Measurements from ENCODE around the gene NKD1.

The NKD1 gene

GRCh38 chr16:50550866-50551641 is 2.9 kb downstream of the NKD1 start:
- TF ChIP-seq HDGF (IDR thresholded peaks at IDR 0.05; ENCODE audit: borderline replicate concordance) (no peak), SUZ12 (IDR thresholded peaks at IDR 0.05) (no peak), FOXM1 (IDR thresholded peaks at IDR 0.05; ENCODE audit: borderline replicate concordance) (no peak), NFRKB (IDR thresholded peaks at IDR 0.05) (no peak), ZNF384 (IDR thresholded peaks at IDR 0.05) (no peak), ELF4 (IDR thresholded peaks at IDR 0.05) (no peak), L3MBTL2 (conservative IDR thresholded peaks at IDR 0.05) (no peak), TARDBP (IDR thresholded peaks at IDR 0.05) (no peak), LEF1 (IDR thresholded peaks at IDR 0.05; ENCODE audit: borderline replicate concordance) (no peak), SP1 (IDR thresholded peaks at IDR 0.05) (no peak), CTBP1 (IDR thresholded peaks at IDR 0.05; ENCODE audit: borderline replicate concordance) (no peak), ARNT (IDR thresholded peaks at IDR 0.05) (no peak), FOXK2 (IDR thresholded peaks at IDR 0.05) (no peak), BHLHE40 (IDR thresholded peaks at IDR 0.05; ENCODE audit: borderline replicate concordance) (no peak), FOXA1 (IDR thresholded peaks at IDR 0.05) (no peak)
- TF ChIP-seq, protein P1, sequence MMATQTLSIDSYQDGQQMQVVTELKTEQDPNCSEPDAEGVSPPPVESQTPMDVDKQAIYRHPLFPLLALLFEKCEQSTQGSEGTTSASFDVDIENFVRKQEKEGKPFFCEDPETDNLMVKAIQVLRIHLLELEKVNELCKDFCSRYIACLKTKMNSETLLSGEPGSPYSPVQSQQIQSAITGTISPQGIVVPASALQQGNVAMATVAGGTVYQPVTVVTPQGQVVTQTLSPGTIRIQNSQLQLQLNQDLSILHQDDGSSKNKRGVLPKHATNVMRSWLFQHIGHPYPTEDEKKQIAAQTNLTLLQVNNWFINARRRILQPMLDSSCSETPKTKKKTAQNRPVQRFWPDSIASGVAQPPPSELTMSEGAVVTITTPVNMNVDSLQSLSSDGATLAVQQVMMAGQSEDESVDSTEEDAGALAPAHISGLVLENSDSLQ (IDR thresholded peaks at IDR 0.05) = no peak
- no peak for DNase-seq (ENCODE audit: extremely low spot score)
- POLR2A ChIA-PET = no interaction called here
- CTCF ChIA-PET = no interaction called here

GRCh38 chr16:50552476-50553101 is 4.4 kb downstream of the NKD1 start:
- POLR2A ChIA-PET = no interaction called here
- CTCF ChIA-PET = no interaction called here
- TF ChIP-seq TARDBP (IDR thresholded peaks at IDR 0.05) (no peak), ARNT (IDR thresholded peaks at IDR 0.05) (no peak), SUZ12 (IDR thresholded peaks at IDR 0.05) (no peak), L3MBTL2 (conservative IDR thresholded peaks at IDR 0.05) (no peak), ELF4 (IDR thresholded peaks at IDR 0.05) (no peak), CTBP1 (IDR thresholded peaks at IDR 0.05; ENCODE audit: borderline replicate concordance) (no peak), LEF1 (IDR thresholded peaks at IDR 0.05; ENCODE audit: borderline replicate concordance) (no peak), HDGF (IDR thresholded peaks at IDR 0.05; ENCODE audit: borderline replicate concordance) (no peak), ZNF384 (IDR thresholded peaks at IDR 0.05) (no peak), SP1 (IDR thresholded peaks at IDR 0.05) (no peak)
- DNase-seq (ENCODE audit: extremely low spot score) = no peak

GRCh38 chr16:50553182-50553710 is 5.0 kb downstream of the NKD1 start:
- CTCF ChIA-PET = no interaction called here
- TF ChIP-seq TARDBP (IDR thresholded peaks at IDR 0.05) (no peak), HDGF (IDR thresholded peaks at IDR 0.05; ENCODE audit: borderline replicate concordance) (no peak), FOXK2 (IDR thresholded peaks at IDR 0.05) (no peak), BHLHE40 (IDR thresholded peaks at IDR 0.05; ENCODE audit: borderline replicate concordance) (no peak), FOXA1 (IDR thresholded peaks at IDR 0.05) (no peak), ARNT (IDR thresholded peaks at IDR 0.05) (no peak)
- TF ChIP-seq, protein P1 (IDR thresholded peaks at IDR 0.05) = no peak
- POLR2A ChIA-PET = no interaction called here
- no peak for DNase-seq (ENCODE audit: extremely low spot score)

DNA sequence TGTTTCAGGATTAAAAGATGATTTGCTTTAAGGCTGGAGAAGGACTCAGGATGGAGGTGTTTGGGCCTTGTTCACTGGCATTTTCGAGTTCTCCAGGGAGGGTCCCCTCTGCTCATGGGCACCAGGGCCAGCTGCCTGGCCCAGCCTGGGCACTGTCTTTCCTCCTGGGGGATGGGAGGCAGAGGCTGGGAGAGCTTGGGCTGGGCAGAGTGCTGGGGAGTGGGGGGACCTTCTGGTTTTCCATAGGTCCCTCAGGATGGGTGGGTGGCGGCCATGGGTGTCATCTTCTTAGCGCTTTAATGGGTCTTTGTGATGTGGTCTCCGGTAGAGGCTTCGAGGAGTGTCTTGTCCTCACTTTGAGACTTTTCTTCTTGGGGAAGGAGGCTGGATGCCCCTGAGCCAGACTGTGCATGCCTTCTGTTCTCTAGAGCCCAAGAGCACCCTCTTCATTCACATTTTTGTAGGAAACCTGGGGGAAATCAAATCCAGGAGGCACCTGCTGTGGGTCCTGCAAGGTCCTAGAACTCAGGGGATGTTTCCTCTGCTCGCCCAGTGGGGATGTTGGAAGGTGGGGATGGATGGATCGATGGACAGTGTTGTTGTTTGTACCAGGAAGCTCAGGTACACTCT is 5.7 kb downstream of the NKD1 start:
- ChIA-PET POLR2A (no interaction called here), CTCF (interaction anchor here (1.0 kb wide), 1 partner anchor 112 kb away, joined by 3 read pairs; no protein-coding TSS in a partner anchor)
- no peak for DNase-seq (ENCODE audit: extremely low spot score)
- TF ChIP-seq BHLHE40 (IDR thresholded peaks at IDR 0.05; ENCODE audit: borderline replicate concordance) (no peak), HDGF (IDR thresholded peaks at IDR 0.05; ENCODE audit: borderline replicate concordance) (no peak), ZNF384 (IDR thresholded peaks at IDR 0.05) (no peak)
- TF ChIP-seq, protein P1 (IDR thresholded peaks at IDR 0.05) = no peak

DNA sequence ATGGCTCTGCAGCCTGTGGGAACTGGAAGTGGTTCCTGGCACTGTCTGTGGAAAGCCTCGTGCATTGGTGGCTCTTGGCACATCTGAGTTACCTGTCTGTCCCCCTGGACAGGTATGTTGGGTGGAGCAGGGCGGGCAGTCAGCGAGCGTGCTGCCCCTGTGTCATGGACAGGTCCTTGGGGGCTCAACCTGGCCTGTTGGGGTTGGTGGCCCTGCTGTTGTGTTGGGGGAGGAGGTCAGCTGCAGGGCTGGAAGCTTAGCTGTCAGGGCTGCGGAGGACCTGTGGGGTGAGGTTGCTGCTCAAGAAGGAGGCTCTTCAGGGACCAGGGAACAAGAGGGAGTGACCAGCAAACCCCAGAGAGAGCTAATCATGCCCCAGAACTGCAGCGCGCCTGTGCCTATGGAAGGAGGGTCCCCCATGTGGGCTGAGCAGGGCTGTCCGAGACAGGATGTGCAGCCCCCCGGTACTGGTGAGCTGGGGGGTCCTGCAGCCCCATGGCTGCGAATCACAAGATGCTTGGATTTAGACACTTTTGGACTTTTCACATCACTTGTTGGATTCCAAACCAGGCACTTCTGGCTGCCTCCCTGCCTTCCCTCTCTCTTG is 7.2 kb downstream of the NKD1 start:
- TF ChIP-seq FOXM1 (IDR thresholded peaks at IDR 0.05; ENCODE audit: borderline replicate concordance) = no peak
- TF ChIP-seq NFRKB (IDR thresholded peaks at IDR 0.05) = no peak
- TF ChIP-seq TARDBP (IDR thresholded peaks at IDR 0.05) = no peak
- no peak for TF ChIP-seq FOXA1 (IDR thresholded peaks at IDR 0.05)
- no peak for TF ChIP-seq SUZ12 (IDR thresholded peaks at IDR 0.05)
- no peak for TF ChIP-seq BHLHE40 (IDR thresholded peaks at IDR 0.05; ENCODE audit: borderline replicate concordance)
- TF ChIP-seq ZNF384 (IDR thresholded peaks at IDR 0.05) = no peak
- no peak for TF ChIP-seq ARNT (IDR thresholded peaks at IDR 0.05)
- TF ChIP-seq FOXK2 (IDR thresholded peaks at IDR 0.05) = no peak
- no peak for TF ChIP-seq SP1 (IDR thresholded peaks at IDR 0.05)
- TF ChIP-seq LEF1 (IDR thresholded peaks at IDR 0.05; ENCODE audit: borderline replicate concordance) = no peak
- TF ChIP-seq, protein P1 (IDR thresholded peaks at IDR 0.05) = no peak
- TF ChIP-seq L3MBTL2 (conservative IDR thresholded peaks at IDR 0.05) = no peak
- no peak for TF ChIP-seq HDGF (IDR thresholded peaks at IDR 0.05; ENCODE audit: borderline replicate concordance)
- POLR2A ChIA-PET = no interaction called here
- no peak for DNase-seq (ENCODE audit: extremely low spot score)
- CTCF ChIA-PET = interaction anchor here (0.6 kb wide), 1 partner anchor 607 kb away, joined by 3 read pairs; no protein-coding TSS in a partner anchor
